DND-41 (cell line): ENCODE results near the gene ISX.

Experiments
- EZH2 ChIP-seq: IDR thresholded peaks from 3 replicates; pipeline ENCODE4 v1.6.1; 2012; ENCODE audit warnings: borderline replicate concordance, low read depth, mild to moderate bottlenecking, moderate library complexity, low read length, inconsistent platforms; ENCODE audit not compliant: severe bottlenecking
- TF ChIP-seq, protein P1 (sequence below): IDR thresholded peaks from 2 replicates; pipeline ENCODE4 v1.5.1; 2012; ENCODE audit warnings: borderline replicate concordance, low read length, moderate library complexity, mild to moderate bottlenecking; ENCODE audit not compliant: poor library complexity, severe bottlenecking; ENCODE audit errors: extremely low read depth

DNA sequence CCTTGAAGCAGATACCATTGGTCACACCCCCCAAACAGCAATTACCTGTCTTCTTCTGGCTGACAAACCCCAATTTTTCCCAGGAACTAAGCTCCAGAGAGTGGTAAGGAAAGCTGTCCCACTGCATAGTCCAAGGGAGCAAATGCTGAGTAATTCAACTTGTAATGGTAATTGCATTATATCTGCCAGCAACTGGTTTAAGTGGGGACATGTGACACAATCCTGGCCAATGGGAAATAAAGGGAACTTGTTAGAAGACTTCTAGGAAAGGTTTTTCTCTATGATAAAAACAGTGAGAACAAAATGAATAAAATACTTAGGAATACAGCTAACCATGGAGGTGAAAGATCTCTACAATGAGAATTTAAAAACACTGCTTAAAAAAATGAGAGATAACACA lies 9.5 kb upstream of the ISX start:
- TF ChIP-seq, protein P1, sequence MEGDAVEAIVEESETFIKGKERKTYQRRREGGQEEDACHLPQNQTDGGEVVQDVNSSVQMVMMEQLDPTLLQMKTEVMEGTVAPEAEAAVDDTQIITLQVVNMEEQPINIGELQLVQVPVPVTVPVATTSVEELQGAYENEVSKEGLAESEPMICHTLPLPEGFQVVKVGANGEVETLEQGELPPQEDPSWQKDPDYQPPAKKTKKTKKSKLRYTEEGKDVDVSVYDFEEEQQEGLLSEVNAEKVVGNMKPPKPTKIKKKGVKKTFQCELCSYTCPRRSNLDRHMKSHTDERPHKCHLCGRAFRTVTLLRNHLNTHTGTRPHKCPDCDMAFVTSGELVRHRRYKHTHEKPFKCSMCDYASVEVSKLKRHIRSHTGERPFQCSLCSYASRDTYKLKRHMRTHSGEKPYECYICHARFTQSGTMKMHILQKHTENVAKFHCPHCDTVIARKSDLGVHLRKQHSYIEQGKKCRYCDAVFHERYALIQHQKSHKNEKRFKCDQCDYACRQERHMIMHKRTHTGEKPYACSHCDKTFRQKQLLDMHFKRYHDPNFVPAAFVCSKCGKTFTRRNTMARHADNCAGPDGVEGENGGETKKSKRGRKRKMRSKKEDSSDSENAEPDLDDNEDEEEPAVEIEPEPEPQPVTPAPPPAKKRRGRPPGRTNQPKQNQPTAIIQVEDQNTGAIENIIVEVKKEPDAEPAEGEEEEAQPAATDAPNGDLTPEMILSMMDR = no peak
- TF ChIP-seq EZH2 = no peak
